ENCODE measurements around the gene PHLPP2.

- TF ChIP-seq CREB5 (CRISPR knock-in tag; IDR thresholded peaks at IDR 0.05; ENCODE audit: low read depth) = no peak
- no peak for TF ChIP-seq ZNF70 (CRISPR knock-in tag; IDR thresholded peaks at IDR 0.05)
- no peak for TF ChIP-seq ARNTL (CRISPR knock-in tag; IDR thresholded peaks at IDR 0.05; ENCODE audit: borderline replicate concordance, low read depth)
- no peak for TF ChIP-seq RARB (CRISPR knock-in tag; IDR thresholded peaks at IDR 0.05)
- no peak for TF ChIP-seq ZFP3 (CRISPR knock-in tag; IDR thresholded peaks at IDR 0.05)
- no peak for TF ChIP-seq CSRNP3 (CRISPR knock-in tag; IDR thresholded peaks at IDR 0.05)
- no peak for TF ChIP-seq SNAI2 (CRISPR knock-in tag; IDR thresholded peaks at IDR 0.05)
Observed at GRCh38 chr16:71610936-71611871, 113.3 kb downstream of the PHLPP2 start.
